ENCODE measurements around the gene CTBP1.

The CTBP1 gene

DNA sequence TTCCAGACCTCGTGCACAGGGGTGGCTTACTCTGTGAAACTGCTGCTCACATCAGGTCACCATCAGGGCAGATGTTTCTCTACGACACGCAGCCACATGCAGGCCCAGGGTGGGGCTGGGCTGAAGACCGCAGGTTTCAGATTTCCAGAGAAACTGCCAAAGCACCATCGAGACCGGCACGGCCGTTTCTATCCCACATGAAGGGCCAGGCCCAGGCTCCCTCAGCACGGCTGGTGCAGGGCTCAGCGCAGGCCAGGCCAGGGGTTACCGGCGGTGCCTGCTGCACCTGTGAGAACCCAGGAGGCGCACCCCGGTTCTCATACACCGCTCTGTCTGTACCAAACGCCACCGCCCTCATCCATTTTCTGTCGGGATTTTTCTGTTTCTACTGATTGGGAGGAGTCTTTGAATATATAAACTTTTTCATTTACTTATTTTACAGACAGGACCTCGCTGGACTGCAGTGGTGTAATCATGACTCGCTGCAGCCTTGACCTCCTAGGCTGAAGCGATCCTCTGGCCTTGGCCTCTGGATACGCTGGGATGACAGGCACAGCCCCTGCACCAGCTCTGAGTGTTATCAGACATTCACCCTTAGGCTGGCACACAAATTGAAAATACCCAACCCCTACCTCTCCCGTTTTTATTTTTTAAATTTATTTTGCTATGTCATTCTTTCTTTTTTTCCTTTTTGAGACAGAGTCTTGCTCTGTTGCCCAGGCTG, 17.1 kb downstream of the CTBP1 start:
- H3K4ac ChIP-seq (ENCODE audit: low read length): no peak overlapping the region
- H2BK5ac ChIP-seq (ENCODE audit: low read length): no peak overlapping the region
- no peak overlapping the region for H3K23ac ChIP-seq (ENCODE audit: low read depth, low read length, poor library complexity)
- H3K79me1 ChIP-seq (ENCODE audit: low read depth, low read length): peaks cover 55% of the 10 kb centered on the region
- H2BK12ac ChIP-seq (ENCODE audit: low read length): no peak overlapping the region
- H3K18ac ChIP-seq (ENCODE audit: low read length): no peak overlapping the region
- no peak overlapping the region for H4K91ac ChIP-seq (ENCODE audit: low read depth, low read length, poor library complexity)
- no peak overlapping the region for H4K8ac ChIP-seq (ENCODE audit: low read depth, low read length)
- no peak overlapping the region for H2BK120ac ChIP-seq (ENCODE audit: low read depth, low read length)
- H3K36me3 ChIP-seq (replicated peaks in 1 of 2; ENCODE audit: control insufficient read depth in 2 of 2, insufficient read depth in 2 of 2, low read length in 2 of 2): peaks cover 82 to 91% of the 10 kb centered on the region in 2 donors
- no peak overlapping the region for H2AFZ ChIP-seq (ENCODE audit: low read length)
- no peak overlapping the region for H2AK5ac ChIP-seq (ENCODE audit: low read depth, low read length)
- peaks cover 0 to 16% of the 10 kb centered on the region in 2 donors for H3K4me1 ChIP-seq (ENCODE audit: control insufficient read depth in 2 of 2, insufficient read depth in 1 of 2, low read depth in 1 of 2, low read length in 2 of 2)
- no peak overlapping the region for H3K4me3 ChIP-seq (ENCODE audit: low read length in 2 of 2)
- H3K27ac ChIP-seq (replicated peaks; ENCODE audit: low read length): no peak overlapping the region
- no peak overlapping the region for H3K4me2 ChIP-seq (ENCODE audit: insufficient read depth, low read length, poor library complexity, severe bottlenecking)
- no peak overlapping the region for H3K9ac ChIP-seq (ENCODE audit: low read depth, low read length, poor library complexity)
- WGBS, 2 donors (ENCODE audit: extremely low coverage in 2 of 2, insufficient read length in 2 of 2, insufficient replicate concordance in 1 of 2): 100% methylated on average over 1 of the region's 23 CpGs; no CpG with 5 or more reads in 1 of the 2 donors
- no peak overlapping the region for H2BK15ac ChIP-seq (ENCODE audit: low read length)
- no peak for DNase-seq (ENCODE audit: low spot score)
- H3K27me3 ChIP-seq (ENCODE audit: control insufficient read depth in 3 of 3, insufficient read depth in 3 of 3, low read depth in 1 of 3, low read length in 3 of 3): peaks cover 0 to 2% (median 0%) of the 10 kb centered on the region in 3 experiments
- peak overlapping the region; percentile 89 for H3K14ac ChIP-seq (ENCODE audit: low read length)
- H3K9me3 ChIP-seq (replicated peaks in 1 of 2; ENCODE audit: control insufficient read depth in 2 of 2, insufficient read depth in 1 of 2, low read depth in 1 of 2, low read length in 2 of 2): peaks cover 0 to 5% of the 10 kb centered on the region in 2 donors

DNA sequence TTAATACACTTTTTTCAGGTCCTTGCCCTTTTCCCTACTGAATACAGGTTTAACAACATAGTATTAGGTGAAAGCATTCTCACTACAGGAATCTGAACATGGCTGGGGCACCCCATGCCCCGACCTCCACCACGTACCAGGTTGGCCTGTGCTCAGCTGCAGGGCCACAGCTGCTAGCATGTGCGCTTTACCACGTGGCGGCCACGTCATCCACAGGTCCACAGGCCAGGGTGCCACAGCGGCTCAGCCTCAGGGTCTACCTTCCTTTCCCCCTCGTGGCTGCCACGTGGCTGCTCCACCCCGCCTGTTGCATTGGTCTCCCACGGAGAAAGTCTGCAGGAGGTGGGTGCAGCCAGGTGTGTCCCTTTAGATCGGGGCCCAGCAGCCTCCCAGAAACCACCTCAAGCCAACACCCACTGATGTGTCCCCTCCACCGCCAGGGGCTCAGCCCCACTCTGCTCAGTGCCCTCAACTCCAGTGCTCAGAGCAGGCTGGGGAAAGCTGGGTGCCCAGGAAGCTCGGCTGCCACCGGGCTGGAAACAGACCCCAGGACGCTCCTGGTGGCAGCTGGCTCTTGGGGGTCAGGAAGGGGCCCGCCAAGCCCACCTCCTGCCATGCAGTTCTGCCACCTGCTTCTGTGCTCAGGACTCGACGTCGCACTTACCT, 17.8 kb downstream of the CTBP1 start:
- peaks cover 83 to 91% of the 10 kb centered on the region in 2 donors for H3K36me3 ChIP-seq (replicated peaks in 1 of 2; ENCODE audit: control insufficient read depth in 2 of 2, insufficient read depth in 2 of 2, low read length in 2 of 2)

DNA sequence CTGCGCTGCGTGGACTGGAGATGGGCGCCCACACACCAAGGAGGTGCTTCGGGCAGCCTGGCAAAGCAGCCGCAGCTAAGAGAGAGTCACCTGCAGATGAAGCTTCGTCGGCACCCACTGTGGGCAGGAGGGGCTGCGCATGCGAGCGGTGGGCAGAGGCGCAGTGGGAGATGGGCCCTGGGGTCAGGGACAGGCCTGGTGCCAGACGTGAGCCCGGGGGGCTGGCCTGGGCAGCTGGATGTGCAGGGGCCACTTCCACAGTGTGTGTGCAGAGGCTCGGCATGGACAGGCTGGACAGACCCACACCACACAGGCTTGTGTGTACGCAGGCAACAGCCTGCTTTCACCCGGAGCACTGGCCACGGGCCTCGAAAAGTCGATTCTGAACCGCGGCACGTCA, 18.6 kb downstream of the CTBP1 start:
- Histone ChIP-seq H3K4ac (ENCODE audit: low read length) (no peak overlapping the region), H3K36me3 (replicated peaks in 1 of 2; ENCODE audit: control insufficient read depth in 2 of 2, insufficient read depth in 2 of 2, low read length in 2 of 2) (peaks cover 81 to 91% of the 10 kb centered on the region in 2 donors), H3K9me3 (replicated peaks in 1 of 2; ENCODE audit: control insufficient read depth in 2 of 2, insufficient read depth in 1 of 2, low read depth in 1 of 2, low read length in 2 of 2) (peaks cover 0 to 5% of the 10 kb centered on the region in 2 donors), H3K27ac (replicated peaks; ENCODE audit: low read length) (no peak overlapping the region), H3K4me3 (ENCODE audit: low read length in 2 of 2) (no peak overlapping the region), H3K14ac (ENCODE audit: low read length) (no peak overlapping the region), H3K79me1 (ENCODE audit: low read depth, low read length) (peaks cover 51% of the 10 kb centered on the region), H3K9ac (ENCODE audit: low read depth, low read length, poor library complexity) (no peak overlapping the region), H4K91ac (ENCODE audit: low read depth, low read length, poor library complexity) (no peak overlapping the region), H2AFZ (ENCODE audit: low read length) (no peak overlapping the region), H3K27me3 (ENCODE audit: control insufficient read depth in 3 of 3, insufficient read depth in 3 of 3, low read depth in 1 of 3, low read length in 3 of 3) (peaks cover 0 to 2% (median 0%) of the 10 kb centered on the region in 3 experiments), H4K8ac (ENCODE audit: low read depth, low read length) (no peak overlapping the region), H2BK15ac (ENCODE audit: low read length) (no peak overlapping the region), H2AK5ac (ENCODE audit: low read depth, low read length) (no peak overlapping the region), H2BK120ac (ENCODE audit: low read depth, low read length) (no peak overlapping the region), H3K23ac (ENCODE audit: low read depth, low read length, poor library complexity) (peak overlapping the region; percentile 90), H3K4me1 (ENCODE audit: control insufficient read depth in 2 of 2, insufficient read depth in 1 of 2, low read depth in 1 of 2, low read length in 2 of 2) (peaks cover 0 to 16% of the 10 kb centered on the region in 2 donors), H2BK5ac (ENCODE audit: low read length) (no peak overlapping the region), H3K4me2 (ENCODE audit: insufficient read depth, low read length, poor library complexity, severe bottlenecking) (no peak overlapping the region), H2BK12ac (ENCODE audit: low read length) (no peak overlapping the region), H3K18ac (ENCODE audit: low read length) (no peak overlapping the region)
- DNase-seq (ENCODE audit: low spot score): no peak
- WGBS, 2 donors (ENCODE audit: extremely low coverage in 2 of 2, insufficient read length in 2 of 2, insufficient replicate concordance in 1 of 2): no CpG with 5 or more reads among the region's 22 CpGs

More for the DNA sequence above, 17.8 kb downstream of the CTBP1 start:
- WGBS, 2 donors (ENCODE audit: extremely low coverage in 2 of 2, insufficient read length in 2 of 2, insufficient replicate concordance in 1 of 2): no CpG with 5 or more reads among the region's 20 CpGs
- Histone ChIP-seq H2BK12ac (ENCODE audit: low read length) (no peak overlapping the region), H2BK120ac (ENCODE audit: low read depth, low read length) (no peak overlapping the region), H4K91ac (ENCODE audit: low read depth, low read length, poor library complexity) (no peak overlapping the region), H3K27ac (replicated peaks; ENCODE audit: low read length) (no peak overlapping the region), H3K18ac (ENCODE audit: low read length) (no peak overlapping the region), H3K4ac (ENCODE audit: low read length) (no peak overlapping the region), H3K27me3 (ENCODE audit: control insufficient read depth in 3 of 3, insufficient read depth in 3 of 3, low read depth in 1 of 3, low read length in 3 of 3) (peaks cover 0 to 2% (median 0%) of the 10 kb centered on the region in 3 experiments), H3K14ac (ENCODE audit: low read length) (peak overlapping the region; percentile 89), H2AK5ac (ENCODE audit: low read depth, low read length) (no peak overlapping the region), H2BK5ac (ENCODE audit: low read length) (peak overlapping the region; percentile 39), H3K4me1 (ENCODE audit: control insufficient read depth in 2 of 2, insufficient read depth in 1 of 2, low read depth in 1 of 2, low read length in 2 of 2) (peaks cover 0 to 16% of the 10 kb centered on the region in 2 donors), H2BK15ac (ENCODE audit: low read length) (no peak overlapping the region), H4K8ac (ENCODE audit: low read depth, low read length) (no peak overlapping the region), H3K4me2 (ENCODE audit: insufficient read depth, low read length, poor library complexity, severe bottlenecking) (no peak overlapping the region), H3K79me1 (ENCODE audit: low read depth, low read length) (peaks cover 56% of the 10 kb centered on the region), H3K23ac (ENCODE audit: low read depth, low read length, poor library complexity) (no peak overlapping the region), H2AFZ (ENCODE audit: low read length) (no peak overlapping the region), H3K4me3 (ENCODE audit: low read length in 2 of 2) (no peak overlapping the region), H3K9me3 (replicated peaks in 1 of 2; ENCODE audit: control insufficient read depth in 2 of 2, insufficient read depth in 1 of 2, low read depth in 1 of 2, low read length in 2 of 2) (peaks cover 0 to 5% of the 10 kb centered on the region in 2 donors), H3K9ac (ENCODE audit: low read depth, low read length, poor library complexity) (no peak overlapping the region)
- DNase-seq (ENCODE audit: low spot score): no peak

All from neuronal stem cell (in vitro differentiated cells).